H7 (cell line): ENCODE measurements around the gene CXADR. TPM values are rescaled to one million over a fixed set of nuclear protein-coding genes. Genes with fewer than 3 reads are reported as not detected.
A peak's percentile ranks its signal among the peaks of the same experiment; 100 is the strongest.
"Not testable (repeated sequence)": the region's sequence is repeated elsewhere in the genome, so short reads cannot be mapped to it uniquely, and the experiment has no call there.

Experiments
- DNase-seq: peaks from one replicate; pipeline ENCODE4 v3.0.0; 2012
- H3K27me3 ChIP-seq: 2 replicates; pipeline ENCODE4 v1.6.0; 2011; ENCODE audit warnings: mild to moderate bottlenecking, low read length; ENCODE audit not compliant: control insufficient read depth, insufficient read depth
- H3K36me3 ChIP-seq: replicated peaks from 2 replicates; pipeline ENCODE4 v1.5.1; 2011; ENCODE audit warnings: low read length; ENCODE audit not compliant: control insufficient read depth, insufficient read depth
- H3K4me3 ChIP-seq: 2 replicates; pipeline ENCODE4 v1.5.1; 2011; ENCODE audit warnings: low read depth, mild to moderate bottlenecking, control low read depth, low read length, moderate library complexity; ENCODE audit not compliant: insufficient read depth
- total RNA-seq: library from RNA; depleted of rRNA; stranded (reverse); fragments of >200 nt; shearing (Covaris generic); gene quantifications from 2 replicates; pipeline ENCODE4 v1.2.3, GENCODE V29; 2014; rRNA removed

Gene CXADR
- total RNA-seq, result 96.2 and 113 TPM in 2 replicates

DNA sequence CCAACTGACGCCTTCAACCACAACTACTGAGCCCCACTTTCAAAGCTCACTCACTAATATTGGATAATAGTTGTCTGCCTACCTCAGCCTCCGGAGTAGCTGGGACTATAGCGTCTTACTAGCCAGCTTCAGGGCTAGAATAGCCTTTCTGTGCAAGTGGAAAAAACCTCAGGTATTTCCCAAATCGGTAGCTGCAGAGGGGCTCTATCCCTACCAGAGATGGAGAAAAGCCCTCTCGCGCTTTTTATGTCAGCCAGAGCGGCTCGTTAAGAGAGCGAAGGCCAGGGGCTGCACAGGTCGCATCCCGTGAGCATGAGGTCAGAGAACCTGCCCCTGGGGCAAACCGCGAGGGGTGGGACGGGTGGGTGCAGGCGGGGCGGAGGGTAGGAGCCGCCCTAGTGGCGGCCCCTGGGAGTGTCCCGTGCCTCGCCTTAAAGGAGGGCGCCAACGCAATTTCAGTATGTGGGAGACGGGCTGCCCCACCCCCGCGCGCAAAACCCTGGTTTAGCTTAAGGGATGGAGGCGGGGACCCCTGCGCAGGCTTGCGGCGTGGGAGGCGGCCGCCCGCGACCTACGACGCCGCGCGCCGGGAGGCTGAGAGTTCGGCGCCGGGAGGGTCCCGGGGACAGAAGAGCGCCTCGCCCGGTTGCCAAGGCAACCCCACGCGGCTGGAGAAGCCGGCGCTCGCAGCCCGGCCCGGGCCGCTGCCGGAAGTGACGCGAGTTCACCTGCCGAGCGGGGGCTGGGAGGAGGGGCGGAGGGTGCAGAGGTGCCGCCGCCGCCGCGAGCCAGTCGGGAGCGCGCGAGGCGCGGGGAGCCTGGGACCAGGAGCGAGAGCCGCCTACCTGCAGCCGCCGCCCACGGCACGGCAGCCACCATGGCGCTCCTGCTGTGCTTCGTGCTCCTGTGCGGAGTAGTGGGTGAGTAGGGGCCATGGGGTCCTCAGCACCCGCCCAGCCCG, at the start of gene CXADR:
Gene CXADR (plus strand): TSS at position 791 of the 961 bp plus-strand sequence. CDS start 87 bp downstream, at position 878.
- Histone ChIP-seq H3K4me3 (peak within 1 kb of the TSS; percentile 90), H3K36me3 (no peaks in the 10 kb centered on the region; the same call in 1 of the 2 replicates)

DNA sequence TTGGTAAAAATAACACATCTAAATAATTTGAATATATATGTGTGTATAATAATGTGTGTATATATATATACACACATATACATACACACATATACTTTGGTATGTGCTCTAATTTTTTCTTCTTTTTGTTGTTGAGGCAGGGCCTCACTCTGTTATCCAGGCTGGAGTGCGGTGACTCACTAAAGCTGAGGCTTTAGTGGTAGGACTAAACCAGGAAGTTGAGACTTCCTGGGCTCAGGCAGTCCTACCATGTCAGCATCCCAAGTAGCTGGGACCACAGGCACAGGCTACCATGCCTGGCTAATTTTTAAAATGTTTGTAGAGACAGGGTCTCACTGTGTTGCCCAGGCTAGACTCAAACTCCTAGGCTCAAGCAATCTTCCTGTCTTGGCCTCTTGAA, 46.7 kb upstream of the CXADR start:
- no peak for DNase-seq
- no peaks in the 10 kb centered on the region for H3K27me3 ChIP-seq
- no peak overlapping the region for H3K4me3 ChIP-seq
- H3K36me3 ChIP-seq, result no peaks in the 10 kb centered on the region

More for the DNA sequence above, at the start of gene CXADR:
- peak; percentile 97 for DNase-seq
- no peaks in the 10 kb centered on the region for H3K27me3 ChIP-seq

- Histone ChIP-seq H3K4me3 (peak overlapping the region; percentile 37), H3K27me3 (no peaks in the 10 kb centered on the region), H3K36me3 (no peaks in the 10 kb centered on the region)
- no peak for DNase-seq
Measured at GRCh38 chr21:17467392-17467791, 45.5 kb upstream of the CXADR start.

DNA sequence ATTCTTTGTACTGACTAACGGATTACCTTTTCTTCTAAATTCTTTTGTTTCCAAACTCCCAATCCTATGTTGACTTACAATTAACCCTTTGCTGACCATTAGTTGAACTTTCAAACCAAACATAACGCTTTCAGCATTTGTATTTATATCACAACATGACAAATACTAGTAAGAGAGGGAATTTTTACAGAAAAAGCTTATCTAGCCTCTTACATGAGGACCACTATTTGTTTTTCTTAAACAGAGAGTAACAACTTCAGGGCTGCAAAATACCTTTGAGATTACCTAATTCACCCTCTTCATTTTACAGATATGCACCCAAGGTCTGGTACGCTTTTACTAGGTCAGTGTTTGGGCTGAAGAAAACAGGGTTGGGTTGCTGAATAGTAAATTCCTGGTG, 45.0 kb upstream of the CXADR start:
- Histone ChIP-seq H3K27me3 (no peaks in the 10 kb centered on the region), H3K36me3 (no peaks in the 10 kb centered on the region), H3K4me3 (peak overlapping the region; percentile 37)
- no peak for DNase-seq

- Histone ChIP-seq H3K4me3 (no peak overlapping the region), H3K27me3 (no peaks in the 10 kb centered on the region), H3K36me3 (no peaks in the 10 kb centered on the region)
- DNase-seq, result no peak
Measured at GRCh38 chr21:17468698-17469097, 44.1 kb upstream of the CXADR start.

DNA sequence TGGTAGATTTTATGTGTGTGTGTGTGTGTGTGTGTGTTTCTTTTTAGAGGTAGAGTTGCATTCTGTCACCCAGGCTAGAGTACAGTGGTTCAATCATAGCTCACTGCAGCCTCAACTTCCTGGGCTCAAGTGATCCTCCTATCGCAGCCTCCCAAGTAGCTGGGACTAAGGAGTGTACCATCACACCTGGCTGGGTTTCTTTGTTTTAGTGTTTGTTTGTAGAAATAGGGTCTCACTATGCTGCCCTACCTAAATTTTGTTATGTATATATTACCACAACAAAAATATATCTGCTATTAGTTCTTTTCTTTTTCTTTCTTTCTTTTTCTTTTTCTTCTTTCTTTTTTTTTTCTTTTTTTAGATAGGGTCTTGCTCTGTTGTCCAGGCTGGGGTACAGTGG, 43.1 kb upstream of the CXADR start:
- Histone ChIP-seq H3K36me3 (no peaks in the 10 kb centered on the region), H3K27me3 (no peaks in the 10 kb centered on the region), H3K4me3 (no peak overlapping the region)
- DNase-seq, result no peak

GRCh38 chr21:17472182-17472581, 40.7 kb upstream of the CXADR start:
- Histone ChIP-seq H3K36me3 (no peaks in the 10 kb centered on the region), H3K27me3 (no peaks in the 10 kb centered on the region), H3K4me3 (no peak overlapping the region)
- DNase-seq, result no peak

DNA sequence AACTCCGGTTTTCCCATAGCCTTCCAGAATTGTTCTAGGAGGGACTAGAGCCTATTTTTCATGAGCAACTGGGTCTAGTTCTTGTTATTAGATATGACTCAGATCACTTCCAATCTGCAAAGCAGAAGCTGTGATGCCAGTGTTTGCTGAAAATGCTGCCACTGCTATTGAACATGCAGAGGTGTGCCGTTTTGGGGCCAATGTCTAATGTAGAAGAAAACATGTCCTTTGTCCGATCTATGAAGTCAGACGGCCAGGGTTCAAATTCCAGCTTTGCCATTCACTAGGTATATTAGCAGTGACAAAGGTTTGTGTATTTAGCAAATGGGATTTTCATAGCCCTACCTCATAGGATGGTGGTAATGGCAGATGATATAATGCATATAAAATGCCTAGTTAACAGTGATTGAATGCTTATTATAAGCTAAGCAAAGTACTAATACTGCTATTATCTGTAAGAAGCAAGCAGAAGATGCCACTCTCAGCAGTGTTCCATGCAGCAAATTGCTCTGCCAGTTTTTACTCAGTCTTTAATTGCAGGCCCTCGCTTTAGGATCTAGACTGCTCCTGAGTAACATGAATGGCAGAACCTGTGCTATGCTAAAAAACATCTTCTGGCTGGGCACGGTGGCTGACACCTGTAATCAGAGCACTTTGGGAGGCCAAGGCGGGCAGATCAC, 40.1 kb upstream of the CXADR start:
- Histone ChIP-seq H3K27me3 (no peaks in the 10 kb centered on the region), H3K36me3 (no peaks in the 10 kb centered on the region), H3K4me3 (no peak overlapping the region)
- no peak for DNase-seq

DNA sequence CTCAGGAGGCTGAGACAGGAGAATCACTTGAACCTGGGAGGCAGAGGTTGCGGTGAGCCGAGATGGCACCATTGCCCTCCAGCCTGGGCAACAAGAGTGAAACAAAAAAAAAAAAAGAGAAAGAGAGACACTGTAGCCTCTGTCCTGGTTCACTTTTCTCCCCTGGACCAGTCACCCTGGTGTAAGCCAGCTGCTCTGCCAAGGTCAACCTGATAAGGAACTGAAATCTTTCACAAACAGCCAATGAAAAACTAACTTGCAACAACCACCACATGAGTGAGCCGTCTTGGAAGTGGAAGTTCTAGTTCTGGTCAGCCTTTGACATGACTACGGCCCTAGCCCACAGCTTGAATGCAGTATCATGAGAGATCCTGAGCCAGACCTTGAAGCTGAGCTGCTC, 36.8 kb upstream of the CXADR start:
- Histone ChIP-seq H3K27me3 (no peaks in the 10 kb centered on the region), H3K36me3 (no peaks in the 10 kb centered on the region), H3K4me3 (no peak overlapping the region)
- DNase-seq, result no peak

DNA sequence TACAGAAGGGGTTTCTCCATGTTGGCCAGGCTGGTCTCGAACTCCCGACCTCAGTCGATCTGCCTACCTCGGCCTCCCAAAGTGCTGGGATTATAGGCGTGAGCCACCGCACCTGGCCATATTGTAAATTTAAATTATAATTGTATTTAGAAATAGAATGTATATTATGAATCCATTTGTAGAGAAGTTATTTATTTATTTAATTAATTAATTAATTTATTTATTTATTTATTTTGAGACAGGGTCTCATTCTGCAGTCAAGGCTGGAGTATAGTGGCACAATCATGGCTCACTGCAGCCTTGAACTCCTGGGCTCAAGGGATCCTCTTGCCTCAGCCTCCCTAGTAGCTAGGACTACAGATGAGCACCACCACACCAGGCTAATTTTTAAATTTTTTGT, 34.7 kb upstream of the CXADR start:
- H3K27me3 ChIP-seq, H3K36me3 ChIP-seq, H3K4me3 ChIP-seq, DNase-seq: not testable (repeated sequence)

DNA sequence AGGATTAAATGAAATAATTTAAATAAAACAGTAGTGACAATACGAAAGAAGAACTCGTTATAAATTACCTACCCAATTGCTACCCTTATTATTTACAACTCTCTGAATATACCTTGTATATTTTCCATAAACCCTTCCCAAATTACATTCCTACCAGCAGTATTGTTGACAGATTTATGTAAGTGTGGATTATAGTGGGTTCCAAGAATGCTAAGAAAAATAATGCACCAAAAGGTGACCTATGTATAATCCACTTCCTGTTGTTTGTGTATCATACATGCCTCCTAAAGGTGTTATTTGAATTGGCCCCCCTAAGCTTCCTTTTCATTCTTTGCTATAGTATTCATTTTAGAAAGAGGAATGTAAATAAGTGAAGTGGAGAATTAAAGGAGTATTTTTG, 33.2 kb upstream of the CXADR start:
- DNase-seq, result no peak
- Histone ChIP-seq H3K4me3 (no peak overlapping the region), H3K36me3 (no peaks in the 10 kb centered on the region), H3K27me3 (no peaks in the 10 kb centered on the region)

- H3K36me3 ChIP-seq, result no peaks in the 10 kb centered on the region
- no peak for DNase-seq
- H3K4me3 ChIP-seq, result no peak overlapping the region
- H3K27me3 ChIP-seq, result no peaks in the 10 kb centered on the region
Measured at GRCh38 chr21:17482928-17483327, 29.9 kb upstream of the CXADR start.

- H3K27me3 ChIP-seq, result no peaks in the 10 kb centered on the region
- no peak for DNase-seq
- no peaks in the 10 kb centered on the region for H3K36me3 ChIP-seq
- H3K4me3 ChIP-seq, result no peak overlapping the region
Measured at GRCh38 chr21:17488620-17489019, 24.2 kb upstream of the CXADR start.

DNA sequence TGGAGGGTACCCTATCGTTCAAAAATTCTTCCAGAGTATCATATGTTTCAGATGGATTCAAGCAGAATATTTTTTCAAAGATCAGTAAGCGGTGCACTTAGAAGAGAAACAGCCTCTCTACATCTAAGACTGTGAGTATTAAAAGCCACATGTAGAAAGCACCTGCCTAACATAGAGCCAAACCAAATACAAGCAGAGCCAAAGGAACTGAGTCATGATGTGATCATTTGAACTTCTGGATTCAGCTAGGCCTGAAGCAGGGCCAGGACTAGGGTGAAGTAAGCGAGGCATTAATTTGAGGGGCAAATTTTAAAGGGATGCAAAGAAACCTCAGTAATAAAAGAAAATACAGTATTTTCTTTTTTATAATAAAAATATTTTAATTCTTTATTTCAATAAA, 23.3 kb upstream of the CXADR start:
- not testable (repeated sequence) for H3K4me3 ChIP-seq, H3K36me3 ChIP-seq, DNase-seq, H3K27me3 ChIP-seq
